Osteoblast (primary cell): ENCODE measurements around the gene C21orf58. TPM values are rescaled to one million over a fixed set of nuclear protein-coding genes. Genes with fewer than 3 reads are reported as not detected.

Experiments used
- DNase-seq: peaks from one replicate; pipeline ENCODE4 v3.0.0; 2011; ENCODE audit warnings: low spot score, mixed read lengths; ENCODE audit not compliant: insufficient read length; ENCODE audit errors: missing footprints
- H2AFZ ChIP-seq: 2 replicates; pipeline ENCODE4 v1.6.0; 2011; ENCODE audit warnings: mild to moderate bottlenecking, low read length
- H3K27ac ChIP-seq: 2 replicates; pipeline ENCODE4 v1.5.1; 2011; ENCODE audit warnings: mild to moderate bottlenecking, low read depth, low read length, moderate library complexity
- H3K27me3 ChIP-seq: 2 replicates; pipeline ENCODE4 v1.6.0; 2012; ENCODE audit warnings: mild to moderate bottlenecking, control low read depth, inconsistent platforms, low read length, moderate library complexity; ENCODE audit not compliant: insufficient read depth
- H3K36me3 ChIP-seq: 2 replicates; pipeline ENCODE4 v1.5.1; 2011; ENCODE audit warnings: mild to moderate bottlenecking, low read length, control low read depth, moderate library complexity; ENCODE audit not compliant: insufficient read depth
- H3K4me1 ChIP-seq: 2 replicates; pipeline ENCODE4 v1.5.1; 2011; ENCODE audit warnings: mild to moderate bottlenecking, low read length, control low read depth, moderate library complexity; ENCODE audit not compliant: insufficient read depth
- H3K4me2 ChIP-seq: 2 replicates; pipeline ENCODE4 v1.6.0; 2011; ENCODE audit warnings: mild to moderate bottlenecking, low read length; ENCODE audit not compliant: insufficient read depth
- H3K4me3 ChIP-seq: fragments of 200-600 bp; sonication (generic); 3 replicates; pipeline ENCODE4 v1.5.1; 2012; ENCODE audit warnings: mild to moderate bottlenecking, low read length, inconsistent platforms; ENCODE audit not compliant: insufficient read depth
- H3K79me2 ChIP-seq: 2 replicates; pipeline ENCODE4 v1.6.0; 2012; ENCODE audit warnings: mild to moderate bottlenecking, low read length, control low read depth, inconsistent platforms; ENCODE audit not compliant: insufficient read depth
- H3K9me3 ChIP-seq: 2 replicates; pipeline ENCODE4 v1.5.1; 2011; ENCODE audit warnings: low read depth, low read length, control low read depth
- H4K20me1 ChIP-seq: 2 replicates; pipeline ENCODE4 v1.6.0; 2012; ENCODE audit warnings: mild to moderate bottlenecking, low read length, control low read depth; ENCODE audit not compliant: insufficient read depth
- total RNA-seq: library from RNA; depleted of rRNA; stranded (reverse); fragments of >200 nt; gene quantifications from 2 replicates; pipeline ENCODE4 v1.2.3, GENCODE V29; 2012
- TF ChIP-seq, protein P1 (sequence below): IDR thresholded peaks from 2 replicates; pipeline ENCODE4 v1.5.1; 2011; ENCODE audit warnings: mild to moderate bottlenecking, low read depth, low read length, moderate library complexity; ENCODE audit errors: extremely low read depth

The C21orf58 gene
- total RNA-seq, 1 donor, result 2.2 TPM

GRCh38 chr21:46269466-46269865 lies 54.2 kb downstream of the C21orf58 start:
- Histone ChIP-seq H3K79me2 (no peaks in the 10 kb centered on the region), H3K9me3 (no peaks in the 10 kb centered on the region), H3K4me1 (no peaks in the 10 kb centered on the region), H3K36me3 (peaks cover 91% of the 10 kb centered on the region), H3K27ac (no peak overlapping the region), H4K20me1 (peaks cover 11% of the 10 kb centered on the region), H3K4me2 (no peak overlapping the region), H3K4me3 (no peak overlapping the region), H3K27me3 (no peaks in the 10 kb centered on the region), H2AFZ (no peak overlapping the region)
- TF ChIP-seq, protein P1, sequence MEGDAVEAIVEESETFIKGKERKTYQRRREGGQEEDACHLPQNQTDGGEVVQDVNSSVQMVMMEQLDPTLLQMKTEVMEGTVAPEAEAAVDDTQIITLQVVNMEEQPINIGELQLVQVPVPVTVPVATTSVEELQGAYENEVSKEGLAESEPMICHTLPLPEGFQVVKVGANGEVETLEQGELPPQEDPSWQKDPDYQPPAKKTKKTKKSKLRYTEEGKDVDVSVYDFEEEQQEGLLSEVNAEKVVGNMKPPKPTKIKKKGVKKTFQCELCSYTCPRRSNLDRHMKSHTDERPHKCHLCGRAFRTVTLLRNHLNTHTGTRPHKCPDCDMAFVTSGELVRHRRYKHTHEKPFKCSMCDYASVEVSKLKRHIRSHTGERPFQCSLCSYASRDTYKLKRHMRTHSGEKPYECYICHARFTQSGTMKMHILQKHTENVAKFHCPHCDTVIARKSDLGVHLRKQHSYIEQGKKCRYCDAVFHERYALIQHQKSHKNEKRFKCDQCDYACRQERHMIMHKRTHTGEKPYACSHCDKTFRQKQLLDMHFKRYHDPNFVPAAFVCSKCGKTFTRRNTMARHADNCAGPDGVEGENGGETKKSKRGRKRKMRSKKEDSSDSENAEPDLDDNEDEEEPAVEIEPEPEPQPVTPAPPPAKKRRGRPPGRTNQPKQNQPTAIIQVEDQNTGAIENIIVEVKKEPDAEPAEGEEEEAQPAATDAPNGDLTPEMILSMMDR, result no peak
- DNase-seq, result no peak

- H2AFZ ChIP-seq, result no peak overlapping the region
- no peaks in the 10 kb centered on the region for H3K4me1 ChIP-seq
- H3K27ac ChIP-seq, result no peak overlapping the region
- no peak for DNase-seq
- H3K36me3 ChIP-seq, result peaks cover 91% of the 10 kb centered on the region
- no peak overlapping the region for H3K4me3 ChIP-seq
- no peaks in the 10 kb centered on the region for H3K27me3 ChIP-seq
- H3K79me2 ChIP-seq, result no peaks in the 10 kb centered on the region
- no peak overlapping the region for H3K4me2 ChIP-seq
- H4K20me1 ChIP-seq, result peaks cover 15% of the 10 kb centered on the region
- TF ChIP-seq, protein P1, result no peak
- no peaks in the 10 kb centered on the region for H3K9me3 ChIP-seq
These were observed 55.3 kb downstream of the C21orf58 start for GRCh38 chr21:46268371-46268770.

DNA sequence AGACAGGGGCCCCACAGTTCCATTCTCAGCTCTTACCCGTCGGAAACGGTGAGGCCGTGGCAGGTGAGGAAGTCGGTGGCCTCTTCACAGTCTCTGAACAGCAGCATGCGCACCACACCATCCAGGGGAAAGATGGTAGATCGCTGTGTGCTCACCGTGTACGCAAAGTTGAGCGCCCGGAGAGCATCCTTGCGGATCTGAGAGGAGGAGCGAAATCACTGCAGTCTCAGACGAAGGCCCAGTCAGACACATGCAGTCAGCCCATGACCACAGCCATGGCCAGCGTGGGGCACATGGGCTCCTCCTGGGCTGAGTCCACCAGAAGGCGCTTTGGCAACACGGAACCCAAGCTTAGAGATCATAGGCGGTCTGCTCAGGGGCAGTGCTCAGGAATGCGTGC lies 56.7 kb downstream of the C21orf58 start:
- Histone ChIP-seq H2AFZ (no peak overlapping the region), H3K27me3 (no peaks in the 10 kb centered on the region), H3K27ac (no peak overlapping the region), H3K4me1 (no peaks in the 10 kb centered on the region), H3K4me3 (no peak overlapping the region), H3K79me2 (no peaks in the 10 kb centered on the region), H3K4me2 (no peak overlapping the region), H3K9me3 (no peaks in the 10 kb centered on the region), H4K20me1 (peaks cover 15% of the 10 kb centered on the region), H3K36me3 (peaks cover 85% of the 10 kb centered on the region)
- TF ChIP-seq, protein P1, result no peak
- DNase-seq, result no peak

DNA sequence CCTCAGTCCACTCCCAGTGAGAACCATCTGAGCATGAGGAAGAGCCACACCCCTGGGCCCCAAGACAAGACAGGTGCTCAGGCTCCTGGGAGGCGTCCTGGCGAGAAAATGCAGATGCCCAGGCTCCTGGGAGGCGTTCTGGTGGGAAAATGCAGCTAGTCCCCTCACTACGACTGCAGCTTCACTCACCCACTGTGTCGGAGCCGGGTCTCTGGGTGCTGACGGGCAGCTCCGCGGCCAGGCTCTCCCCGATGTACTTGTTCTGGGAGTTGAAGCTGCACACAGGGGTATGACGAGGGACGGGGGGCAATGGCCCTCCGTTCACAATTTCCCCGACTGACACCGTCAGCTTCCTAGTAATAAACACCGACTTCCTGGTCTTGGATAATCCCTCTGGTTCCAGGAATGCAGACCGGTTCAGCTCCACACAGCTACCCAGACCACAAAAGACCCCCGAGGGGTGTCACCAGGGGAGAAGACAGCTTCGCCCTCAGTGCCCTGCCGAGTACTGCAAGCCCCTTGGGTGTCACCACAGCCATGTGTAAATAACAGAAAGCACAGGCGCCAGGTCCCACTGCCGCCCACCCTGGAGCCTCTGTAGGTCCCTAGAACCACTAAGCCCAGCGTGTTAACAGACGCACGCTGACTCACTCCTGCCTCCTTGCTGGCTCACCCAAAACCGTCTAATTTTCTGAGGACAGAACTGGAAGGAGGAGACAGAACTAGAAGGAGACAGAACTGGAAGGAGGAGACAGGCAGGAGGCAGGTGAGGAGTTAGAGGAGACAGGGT lies 57.7 kb downstream of the C21orf58 start:
- no peaks in the 10 kb centered on the region for H3K4me1 ChIP-seq
- H3K79me2 ChIP-seq, result no peaks in the 10 kb centered on the region
- peaks cover 15% of the 10 kb centered on the region for H4K20me1 ChIP-seq
- H3K27me3 ChIP-seq, result no peaks in the 10 kb centered on the region
- H3K36me3 ChIP-seq, result peaks cover 85% of the 10 kb centered on the region
- no peak overlapping the region for H3K4me2 ChIP-seq
- no peak overlapping the region for H3K27ac ChIP-seq
- TF ChIP-seq, protein P1, result no peak
- peak; percentile 71 for DNase-seq
- H3K4me3 ChIP-seq, result no peak overlapping the region
- no peaks in the 10 kb centered on the region for H3K9me3 ChIP-seq
- H2AFZ ChIP-seq, result no peak overlapping the region
